HG02759 (cell line): ENCODE results near the gene MYDGF.

Experiments used
- ATAC-seq: cut with Tn5 transposase; IDR thresholded peaks from one replicate; pipeline ENCODE4 v1.9.1; 2021; ENCODE audit warnings: mild to moderate bottlenecking, moderate library complexity; ENCODE audit not compliant: unreplicated experiment

Gene MYDGF

DNA sequence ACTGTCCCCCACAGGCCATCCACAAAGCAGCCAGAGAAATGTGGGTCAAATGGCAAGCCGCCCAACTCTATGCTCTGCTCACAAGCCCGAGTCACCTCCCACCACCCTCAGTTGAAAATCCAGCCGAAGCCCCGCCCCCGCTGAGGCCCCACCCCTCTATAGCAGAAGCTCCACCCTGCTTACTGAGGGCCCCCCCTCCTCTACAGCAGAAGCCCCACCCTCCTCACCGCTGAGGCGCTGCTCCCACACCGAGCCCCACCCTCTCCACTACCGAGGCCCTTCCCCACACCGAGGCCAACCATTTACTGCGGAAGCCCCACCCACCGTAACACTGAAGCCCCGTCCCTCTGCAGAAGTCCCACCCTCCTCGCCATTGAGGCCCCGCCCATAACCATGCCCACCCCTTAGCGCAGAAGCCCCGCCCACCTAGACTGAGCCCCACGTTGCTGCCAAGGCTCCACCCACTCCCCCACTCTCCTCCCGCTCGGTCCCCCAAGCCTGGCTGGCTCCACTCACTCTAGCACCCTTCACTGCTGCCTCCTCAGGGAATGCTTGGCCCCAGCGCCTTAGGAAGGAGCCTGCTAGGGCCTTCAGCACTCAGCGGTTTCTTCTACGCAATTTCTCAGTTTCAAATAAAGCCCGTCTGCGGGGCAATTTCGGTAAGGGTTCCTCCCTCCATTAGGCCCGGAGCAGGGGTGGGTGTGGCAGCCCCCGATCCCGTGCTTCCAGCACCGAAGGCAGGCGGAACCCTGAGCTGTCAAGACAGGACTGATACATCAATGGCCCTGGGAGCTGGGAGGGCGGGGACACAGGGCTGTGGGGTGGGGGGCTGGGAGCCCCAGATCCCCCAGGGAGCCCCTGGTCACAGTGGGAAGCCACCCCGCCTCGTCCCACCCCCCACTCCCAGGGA, 9.0 kb upstream of the MYDGF start:
- ATAC-seq = no peak

DNA sequence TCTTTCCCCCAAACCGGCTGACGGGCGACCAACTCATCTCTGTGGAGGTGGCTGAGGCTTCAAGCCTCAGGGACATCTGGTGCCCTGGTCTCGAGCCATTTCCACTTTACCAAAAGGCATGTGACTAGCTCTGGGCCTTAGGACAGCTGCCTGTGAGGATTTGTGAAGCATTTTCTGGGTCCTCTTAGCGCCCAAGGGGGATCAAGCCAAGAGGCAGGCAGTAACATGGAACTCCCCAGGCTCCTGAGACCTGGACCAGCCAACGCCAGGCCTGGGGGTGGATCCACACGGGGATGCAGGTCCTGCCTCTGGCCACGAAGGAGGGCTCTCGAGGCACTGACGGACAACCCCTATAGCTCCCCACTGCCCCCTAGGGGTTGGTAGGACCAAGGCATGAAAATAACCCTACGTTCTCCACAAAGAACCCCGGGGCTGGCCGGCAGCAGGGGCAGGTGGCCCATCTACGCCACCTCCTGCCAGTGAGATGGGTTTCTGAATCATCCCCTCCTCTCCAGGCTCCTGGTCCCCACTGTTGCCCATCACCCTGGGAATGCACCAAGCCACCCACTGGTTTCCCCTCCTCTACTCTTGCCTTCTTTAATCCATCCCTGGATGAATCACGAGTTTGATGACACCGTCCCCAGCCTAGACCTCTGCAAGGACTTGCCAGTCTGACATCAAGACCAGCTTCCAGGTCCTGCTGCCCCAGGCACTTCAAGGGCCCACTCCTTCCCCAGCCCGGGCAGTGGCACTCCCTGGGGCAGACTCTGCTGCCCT, 7.0 kb upstream of the MYDGF start:
- ATAC-seq = no peak

DNA sequence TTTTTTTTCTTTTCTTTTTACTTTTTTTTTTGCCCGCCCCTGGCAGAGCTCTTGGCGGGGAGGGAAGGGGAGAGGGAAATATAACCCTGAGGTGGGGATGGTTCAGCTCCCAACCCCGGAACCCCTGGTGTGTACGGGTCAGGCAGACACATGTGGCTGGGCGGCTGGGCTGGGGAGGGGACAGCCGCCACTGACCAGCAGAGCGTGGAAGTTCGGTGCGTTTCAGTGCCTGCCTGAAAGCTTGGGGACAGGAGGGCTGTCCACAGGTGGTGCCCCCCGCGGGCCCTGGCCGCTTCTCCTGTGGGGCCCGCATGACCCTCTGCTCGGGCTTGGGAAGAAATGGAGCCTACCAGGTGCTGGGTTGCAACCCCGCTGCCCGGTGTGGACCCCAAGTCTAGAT, 5.2 kb upstream of the MYDGF start:
- no peak for ATAC-seq

DNA sequence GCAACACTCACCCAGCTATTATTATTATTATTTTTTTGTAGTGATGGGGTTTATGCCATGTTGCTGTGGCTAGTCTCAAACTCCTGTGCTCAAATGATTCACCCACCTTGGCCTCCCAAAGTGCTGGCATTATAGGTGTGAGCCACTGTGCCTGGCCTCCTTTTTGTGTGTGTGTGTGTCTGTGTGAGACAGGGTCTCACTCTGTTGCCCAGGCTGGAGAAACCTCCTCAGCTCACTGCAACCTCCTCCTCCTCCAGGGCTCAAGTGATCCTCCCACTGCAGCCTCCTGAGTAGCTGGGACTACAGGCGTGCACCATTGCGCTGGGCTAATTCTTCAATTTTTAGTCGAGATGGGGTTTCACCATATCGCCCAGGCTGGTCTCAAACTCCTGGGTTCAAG, 3.6 kb upstream of the MYDGF start:
- no peak for ATAC-seq

DNA sequence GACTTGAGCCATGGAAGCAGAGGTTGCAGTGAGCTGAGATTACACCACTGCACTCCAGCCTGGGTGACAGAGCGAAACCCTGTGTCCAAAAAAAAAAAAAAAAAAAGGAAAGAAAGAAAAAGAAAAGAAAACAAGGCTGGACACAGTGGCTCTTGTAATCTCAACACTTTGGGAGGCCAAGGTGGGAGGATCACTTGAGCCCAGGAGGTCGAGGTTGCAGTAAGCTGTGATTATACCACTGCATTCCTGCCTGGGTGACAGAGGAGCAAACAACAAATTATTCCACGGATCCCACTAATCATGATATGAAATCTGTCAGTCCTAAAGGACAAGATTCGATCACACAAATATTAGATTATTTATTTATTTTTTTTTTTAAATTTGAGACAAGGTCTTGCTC, 3.1 kb upstream of the MYDGF start:
- no peak for ATAC-seq

DNA sequence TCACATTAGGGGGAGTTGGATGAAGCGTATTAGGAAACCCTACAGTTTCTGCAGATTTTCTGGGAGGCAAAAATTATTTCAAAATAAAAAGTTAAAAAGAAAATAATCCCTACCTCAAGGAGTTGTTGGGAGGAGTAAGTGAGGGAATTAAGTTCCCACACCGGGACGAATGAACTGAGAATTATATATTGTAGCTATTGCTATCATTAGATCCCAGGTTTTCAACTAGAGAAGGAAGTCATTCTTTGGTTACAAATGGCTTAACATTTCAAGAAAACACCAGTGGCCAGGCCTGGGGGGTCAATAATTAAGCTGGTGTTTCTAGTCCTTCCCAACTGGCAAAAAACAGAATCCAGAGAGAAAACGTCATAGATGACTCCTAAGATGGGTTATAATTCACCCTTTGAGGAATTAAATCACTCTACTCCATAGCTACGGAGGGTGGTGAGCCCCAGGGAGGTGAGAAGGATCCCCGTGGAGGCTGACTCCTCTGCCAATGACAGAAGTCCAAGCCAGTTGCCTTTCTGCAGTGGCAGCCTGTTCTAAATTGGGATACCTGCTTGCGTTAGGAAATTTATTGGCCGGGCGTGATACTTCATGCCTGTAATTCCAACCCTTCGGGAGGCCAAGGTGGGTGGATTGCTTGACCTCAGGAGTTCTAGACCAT, 1.2 kb upstream of the MYDGF start:
- no peak for ATAC-seq

DNA sequence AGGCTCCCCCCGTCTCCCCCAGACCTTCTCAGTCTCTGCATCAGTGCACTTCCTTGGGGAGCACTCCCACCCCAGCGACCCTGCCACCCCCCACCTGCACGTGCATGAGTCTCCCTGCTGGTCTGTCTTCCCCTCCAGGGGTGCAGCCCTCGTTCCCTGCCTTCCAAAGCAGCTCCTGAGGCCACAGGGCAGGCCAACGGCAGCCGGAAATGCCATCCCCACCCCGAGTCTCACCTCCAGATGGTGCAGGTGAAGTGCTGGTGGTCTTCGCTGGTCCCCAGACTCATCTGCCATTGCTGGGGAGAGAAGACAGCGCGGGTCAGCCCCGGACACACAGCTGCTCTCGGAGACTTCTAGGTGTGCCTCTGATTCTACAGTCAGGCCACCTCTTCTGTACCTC, 5.5 kb downstream of the MYDGF start:
- no peak for ATAC-seq

DNA sequence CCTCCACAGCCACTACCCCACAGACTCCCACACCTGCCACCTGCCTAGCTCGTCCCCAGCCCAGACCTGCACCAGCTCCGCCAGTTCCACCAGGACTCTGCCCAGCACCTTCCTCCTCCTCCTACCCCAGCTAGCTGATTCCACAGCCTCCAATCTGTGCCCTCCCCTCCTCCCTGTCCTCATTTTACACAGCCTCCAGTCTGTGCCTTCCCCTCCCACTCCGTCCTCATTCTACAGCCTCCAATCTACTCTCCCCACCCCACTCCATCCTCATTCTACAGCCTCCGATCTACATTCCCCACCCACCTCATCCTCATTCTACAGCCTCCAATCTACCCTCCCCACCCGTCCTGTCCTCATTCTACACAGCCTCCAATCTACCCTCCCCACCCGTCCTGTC, 7.3 kb downstream of the MYDGF start:
- ATAC-seq = no peak

DNA sequence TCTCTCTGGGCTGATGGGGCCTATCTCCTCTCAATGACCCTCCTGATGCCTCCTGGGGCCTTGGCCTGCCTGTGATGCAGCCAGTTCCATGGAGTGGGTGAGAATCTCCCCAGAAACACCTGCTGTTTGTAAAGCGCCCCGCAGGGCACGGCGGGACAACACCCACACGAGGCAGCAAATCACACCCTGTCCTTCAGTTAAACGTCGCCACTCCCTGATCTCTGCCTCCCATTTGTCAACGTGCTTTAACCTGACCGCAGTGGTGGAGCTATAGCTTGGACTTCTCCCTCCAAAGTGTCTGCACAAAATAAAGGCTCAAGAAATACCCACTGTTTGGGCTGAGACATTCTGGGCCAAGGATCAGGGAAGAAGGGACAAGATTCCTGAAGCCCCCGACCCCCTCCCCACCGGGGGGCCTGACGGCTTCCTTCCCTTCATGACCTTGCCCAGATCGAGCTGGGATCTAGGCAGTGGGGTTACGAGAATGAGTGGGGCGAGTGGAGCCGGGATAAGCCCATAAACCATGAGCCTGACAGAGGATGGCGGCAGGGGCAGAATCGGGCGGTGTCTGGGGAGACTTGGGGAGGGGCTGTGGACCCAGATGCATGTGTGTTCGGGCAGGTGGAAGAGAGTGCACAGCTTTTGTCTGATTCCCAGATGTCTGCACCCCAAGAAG, 8.0 kb downstream of the MYDGF start:
- ATAC-seq = no peak

DNA sequence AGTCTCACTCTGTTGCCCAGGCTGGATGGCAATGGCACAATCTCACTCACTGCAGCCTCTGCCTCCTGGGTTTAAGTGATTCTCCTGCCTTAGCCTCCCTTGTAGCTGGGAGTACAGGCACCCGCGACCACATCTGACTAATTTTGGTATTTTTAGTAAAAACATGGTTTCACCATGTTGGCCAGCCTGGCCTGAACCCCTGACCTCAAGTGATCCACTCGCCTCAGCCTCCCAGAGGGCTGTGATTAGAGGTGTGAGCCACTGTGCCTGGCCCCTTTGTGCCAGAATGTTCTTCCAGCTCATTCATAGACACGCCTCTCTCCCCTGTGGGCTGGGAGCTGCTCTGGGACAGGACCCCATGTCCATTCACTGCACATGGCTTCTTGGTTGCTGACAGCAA, 9.1 kb downstream of the MYDGF start:
- ATAC-seq = no peak

DNA sequence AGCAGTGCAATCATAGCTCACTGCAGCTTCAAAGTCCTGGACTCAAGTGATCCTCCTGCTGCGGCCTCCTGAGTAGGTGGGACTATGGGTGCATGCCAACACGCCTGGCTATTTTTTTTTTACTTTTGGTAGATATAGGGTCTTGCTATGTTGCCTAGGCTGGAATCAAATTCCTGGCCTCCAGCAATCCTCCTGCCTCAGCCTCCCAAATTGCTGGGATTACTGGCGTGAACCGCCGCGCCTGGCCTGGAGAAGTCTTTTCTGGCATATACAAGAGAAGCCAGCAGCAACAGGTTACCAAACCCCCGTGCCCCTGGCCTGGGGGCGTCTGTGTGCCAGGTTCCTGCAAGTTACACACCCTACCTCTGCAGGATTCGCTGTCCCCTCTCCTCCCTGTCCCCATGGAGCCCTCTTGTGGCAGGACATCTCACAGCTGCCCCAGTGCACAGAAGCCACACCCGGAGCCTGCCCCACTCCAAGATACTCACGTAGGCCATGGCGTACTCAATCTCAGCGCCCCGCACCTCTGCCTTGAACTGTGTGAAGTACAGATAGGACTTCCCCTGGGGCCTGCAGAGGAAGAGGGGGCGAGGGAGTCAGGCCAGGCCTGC, 9.9 kb downstream of the MYDGF start:
- ATAC-seq = no peak

DNA sequence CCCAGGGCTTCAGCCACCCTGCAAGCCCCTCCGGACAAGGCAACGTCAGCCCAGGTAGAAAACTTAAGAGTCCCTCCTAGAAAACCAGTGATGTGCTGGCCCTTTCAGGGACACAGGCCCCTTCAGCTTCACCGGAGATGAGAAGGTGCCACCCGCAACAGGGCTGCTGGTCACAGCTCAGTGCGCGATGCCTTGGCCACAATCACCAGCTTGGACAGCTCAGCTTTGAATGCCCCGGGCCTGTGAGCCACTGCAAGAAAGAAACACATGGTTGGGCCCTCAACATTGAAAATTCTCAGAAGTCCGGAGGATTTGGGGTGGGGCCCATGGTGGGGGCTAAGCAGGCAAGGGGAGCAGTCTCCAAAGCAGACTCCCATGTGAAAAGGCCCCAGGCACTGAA, 12.3 kb downstream of the MYDGF start:
- ATAC-seq = no peak

DNA sequence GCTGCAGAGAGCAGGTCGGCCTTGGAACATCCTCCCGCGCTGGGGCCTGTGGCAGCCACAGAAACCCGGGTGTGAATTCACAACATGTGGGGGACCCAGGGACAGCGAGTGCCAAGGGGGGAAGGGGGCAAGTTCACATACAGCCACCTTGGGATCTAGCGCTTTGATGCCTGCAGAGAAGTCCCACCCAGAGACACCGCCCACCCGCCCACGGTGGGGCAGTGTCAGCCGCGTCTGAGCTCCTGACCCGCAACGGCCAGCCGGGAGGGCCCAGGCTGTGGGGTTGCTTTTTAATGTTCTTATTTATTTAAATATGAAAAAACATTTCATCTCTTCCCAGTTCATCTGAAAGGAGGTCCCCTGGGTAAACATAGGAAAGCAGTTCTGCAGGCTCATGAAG, 12.9 kb downstream of the MYDGF start:
- no peak for ATAC-seq

DNA sequence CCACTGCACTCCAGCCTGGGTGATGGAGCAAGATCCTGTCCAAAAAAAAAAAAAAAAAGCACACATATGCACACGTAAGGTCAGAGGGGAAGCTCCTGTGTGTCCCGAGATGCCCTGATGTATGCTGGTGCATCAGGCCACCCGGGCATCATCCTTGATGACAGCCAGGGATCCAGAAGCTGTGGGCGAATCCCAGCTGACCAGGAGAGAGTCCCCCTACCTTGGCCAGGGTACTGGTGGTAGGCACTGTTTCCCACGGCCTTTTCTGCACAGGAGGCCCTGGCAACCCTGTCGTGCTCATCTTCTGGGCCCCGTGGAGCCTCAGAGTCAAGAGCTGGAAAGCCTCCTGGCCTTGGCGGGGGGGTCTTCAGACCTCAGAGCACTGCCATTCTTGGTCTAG, 14.0 kb downstream of the MYDGF start:
- no peak for ATAC-seq

DNA sequence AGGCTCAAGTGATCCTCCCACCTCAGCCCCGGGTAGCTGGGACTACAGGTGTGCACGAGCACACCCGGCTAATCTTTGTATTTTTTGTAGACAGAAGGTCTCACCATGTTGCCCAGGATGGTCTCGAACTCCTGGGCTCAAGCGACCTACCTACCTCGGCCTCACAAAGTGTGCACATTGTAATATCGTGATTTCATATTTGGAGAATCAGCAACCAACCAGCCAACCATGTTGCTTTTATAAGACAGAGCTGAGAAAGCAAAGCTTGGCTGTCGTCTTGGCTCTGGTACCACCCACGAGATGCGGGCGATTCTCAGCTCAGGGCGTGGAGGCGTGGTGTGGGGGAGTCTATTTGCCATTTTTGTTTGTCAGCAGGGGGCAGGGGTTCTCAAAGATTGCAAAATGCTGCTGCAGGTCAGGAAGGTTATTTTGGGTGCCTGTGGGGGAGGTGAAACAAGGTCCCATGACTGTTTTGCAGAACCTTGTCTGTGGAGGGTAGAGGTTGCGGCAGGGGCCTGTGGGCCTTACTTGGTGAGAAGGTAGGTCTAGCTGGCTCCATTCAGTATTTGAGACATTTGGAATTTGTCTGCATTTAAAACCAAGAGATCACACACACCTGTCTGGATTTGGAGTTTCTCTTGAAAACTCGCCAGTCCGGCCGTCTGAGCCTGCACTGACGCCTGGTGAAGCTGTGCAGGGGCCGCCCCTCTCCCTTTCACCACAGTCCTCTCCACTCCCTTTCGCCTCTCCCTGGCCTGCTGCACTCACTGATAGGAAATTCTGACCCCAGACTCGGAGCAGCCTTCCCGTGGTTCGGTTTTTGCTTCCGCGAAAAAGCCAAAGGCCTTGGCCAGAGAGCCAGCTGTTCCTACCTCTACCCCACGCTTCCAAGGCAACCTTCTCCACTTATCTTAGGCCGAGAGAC, 15.4 kb downstream of the MYDGF start:
- no peak for ATAC-seq

DNA sequence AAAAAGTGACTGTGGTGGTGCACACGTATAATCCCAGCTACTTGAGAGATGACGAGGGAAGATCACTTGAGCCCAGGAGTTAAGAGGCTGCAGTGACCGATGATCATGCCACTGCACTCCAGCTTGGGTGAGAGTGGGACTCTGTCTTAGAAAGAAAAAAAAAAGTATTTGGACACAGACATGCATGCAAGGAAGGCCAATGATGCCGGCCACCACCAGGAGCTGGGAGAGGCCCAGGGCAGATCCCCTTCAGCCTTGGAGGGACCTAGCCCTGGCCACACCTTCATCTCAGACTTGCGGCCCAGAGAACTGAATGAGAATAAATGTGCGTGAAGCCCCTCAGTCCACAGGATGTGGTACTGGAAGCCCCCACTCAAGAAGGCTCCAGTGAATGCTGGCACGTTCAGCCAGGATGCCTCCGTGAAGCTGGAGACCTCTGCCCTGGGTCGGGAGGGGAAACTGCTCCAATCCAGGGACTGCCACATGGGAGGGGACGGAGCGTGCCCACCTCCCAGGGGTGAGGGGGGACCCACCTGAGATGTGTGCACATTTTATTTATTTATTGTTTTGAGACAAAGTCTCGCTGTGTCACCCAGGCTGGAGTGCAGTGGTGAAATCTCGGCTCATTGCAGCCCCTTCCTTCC, 16.2 kb downstream of the MYDGF start:
- no peak for ATAC-seq

DNA sequence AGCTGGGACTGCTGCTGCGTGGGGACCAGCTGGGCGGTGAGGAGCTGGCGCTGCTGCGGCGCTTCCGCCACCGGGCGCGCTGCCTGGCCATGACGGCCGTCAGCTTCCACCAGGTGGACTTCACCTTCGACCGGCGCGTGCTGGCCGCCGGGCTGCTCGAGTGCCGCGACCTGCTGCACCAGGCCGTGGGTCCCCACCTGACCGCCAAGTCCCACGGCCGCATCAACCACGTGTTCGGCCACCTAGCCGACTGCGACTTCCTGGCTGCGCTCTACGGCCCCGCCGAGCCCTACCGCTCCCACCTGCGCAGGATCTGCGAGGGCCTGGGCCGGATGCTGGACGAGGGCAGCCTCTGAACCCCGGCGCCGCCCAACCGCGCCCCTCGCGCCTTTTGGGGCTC, 18.1 kb downstream of the MYDGF start:
- ATAC-seq = no peak

DNA sequence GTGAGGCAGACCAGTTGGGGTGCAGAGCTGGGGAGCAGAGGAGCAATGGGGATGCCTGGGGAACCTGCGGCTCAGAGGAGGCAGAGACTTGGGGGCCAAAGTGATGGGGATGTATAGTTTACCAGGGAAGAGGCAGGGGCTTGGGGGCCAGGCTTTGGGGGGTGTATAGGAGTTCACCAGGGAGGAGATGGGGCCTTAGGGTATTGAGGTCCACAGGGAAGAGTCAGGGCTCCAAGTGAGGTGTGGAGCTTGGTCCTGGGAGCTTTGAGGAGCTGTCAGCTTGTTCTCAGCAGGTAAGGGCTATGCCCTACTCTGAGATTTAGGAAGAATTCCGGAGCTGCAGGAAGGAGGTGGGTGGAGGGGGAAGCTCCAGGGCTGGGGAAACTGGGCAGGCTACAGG, 20.0 kb downstream of the MYDGF start:
- ATAC-seq = no peak

DNA sequence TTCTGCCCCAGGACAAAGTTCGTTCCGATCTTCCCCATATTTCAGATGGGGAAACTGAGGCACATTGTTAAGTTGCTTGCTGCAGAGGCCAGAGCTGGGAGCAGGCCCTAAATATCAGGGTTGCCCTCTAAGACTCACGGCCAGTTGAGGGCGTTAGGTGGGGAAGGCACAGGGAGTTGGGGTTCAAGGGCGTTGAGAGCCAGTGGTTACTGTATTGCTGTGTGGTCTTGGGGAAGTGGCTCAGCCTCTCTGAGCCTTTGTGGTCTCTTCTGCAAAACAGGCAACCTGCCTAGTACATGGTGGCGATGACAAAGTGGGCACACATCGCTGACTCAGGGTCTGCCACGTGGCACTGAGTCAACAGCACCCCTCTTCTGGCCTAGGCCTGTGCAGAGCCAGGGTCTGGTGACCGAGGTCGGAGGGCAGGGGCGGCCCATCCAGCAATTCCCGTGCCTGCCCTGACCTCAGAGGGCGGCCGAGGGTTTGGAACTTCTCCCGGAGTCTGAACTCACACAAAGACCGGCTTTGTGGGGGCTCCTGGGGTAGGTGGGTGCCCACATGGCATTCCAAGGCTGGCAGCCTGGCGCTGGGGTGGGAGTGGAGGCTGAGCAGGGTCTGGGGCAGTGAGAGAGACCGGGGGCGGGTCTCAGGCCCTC, 20.6 kb downstream of the MYDGF start:
- no peak for ATAC-seq
